Endodermal cell (in vitro differentiated cells): ENCODE measurements around the gene CDKL5. TPM values are rescaled to one million over a fixed set of nuclear protein-coding genes. Genes with fewer than 3 reads are reported as not detected.

ENCODE experiments used
- DNase-seq: peaks from one replicate; pipeline ENCODE4 v3.0.0-alpha.2; 2017
- H3K27ac ChIP-seq: 2 replicates; pipeline ENCODE4 v1.5.1; 2013; ENCODE audit warnings: mild to moderate bottlenecking, low read depth, low read length, moderate library complexity
- H3K27me3 ChIP-seq: 2 replicates; pipeline ENCODE4 v1.6.1; 2013; ENCODE audit warnings: mild to moderate bottlenecking, low read length, moderate library complexity; ENCODE audit not compliant: insufficient read depth, control insufficient read depth, poor library complexity, severe bottlenecking
- H3K36me3 ChIP-seq: 2 replicates; pipeline ENCODE4 v1.7.0; 2013; ENCODE audit warnings: mild to moderate bottlenecking, low read length, moderate library complexity; ENCODE audit not compliant: control insufficient read depth, insufficient read depth
- H3K4me1 ChIP-seq: one replicate; pipeline ENCODE4 v1.7.0; 2013; ENCODE audit warnings: low read length; ENCODE audit not compliant: control insufficient read depth, insufficient read depth
- H3K4me3 ChIP-seq: 2 replicates; pipeline ENCODE4 v1.5.1; 2013; ENCODE audit warnings: mild to moderate bottlenecking, low read length, moderate library complexity
- H3K9ac ChIP-seq: 2 replicates; pipeline ENCODE4 v1.6.1; 2013; ENCODE audit warnings: mild to moderate bottlenecking, low read length, moderate library complexity; ENCODE audit not compliant: poor library complexity, severe bottlenecking; ENCODE audit errors: extremely low read depth
- H3K9me3 ChIP-seq: 2 replicates; pipeline ENCODE4 v1.6.1; 2013; ENCODE audit warnings: mild to moderate bottlenecking, low read length, moderate library complexity; ENCODE audit not compliant: control insufficient read depth
- H3K27ac Mint-ChIP-seq: 2 replicates; pipeline ENCODE4 v1.8.0; 2020; ENCODE audit warnings: mixed read lengths
- H3K27me3 Mint-ChIP-seq: 2 replicates; pipeline ENCODE4 v1.8.0; 2021; ENCODE audit warnings: mild to moderate bottlenecking, mixed read lengths; ENCODE audit not compliant: insufficient read depth
- H3K36me3 Mint-ChIP-seq: 2 replicates; pipeline ENCODE4 v1.8.0; 2020; ENCODE audit warnings: low read depth, mixed read lengths
- H3K4me1 Mint-ChIP-seq: 2 replicates; pipeline ENCODE4 v1.8.0; 2020; ENCODE audit warnings: mixed read lengths
- H3K4me3 Mint-ChIP-seq: 2 replicates; pipeline ENCODE4 v1.8.0; 2020; ENCODE audit warnings: mild to moderate bottlenecking, moderate library complexity, mixed read lengths
- H3K9me3 Mint-ChIP-seq: 2 replicates; pipeline ENCODE4 v1.8.0; 2020; ENCODE audit warnings: mild to moderate bottlenecking, mixed read lengths
- CTCF ChIP-seq: fragments of 200-600 bp; sonication (generic); conservative IDR thresholded peaks from 2 replicates; pipeline ENCODE4 v1.5.0; 2021; ENCODE audit warnings: antibody characterized with exemption, mild to moderate bottlenecking
- WGBS, 2 experiments: methylation state at CpG; one replicate each; pipeline versions ENCODE4 v1.1.5 to v1.1.7; 2013; ENCODE audit warnings: missing lambda C conversion rate in 2 of 2, mixed read lengths in 1 of 2; ENCODE audit not compliant: insufficient coverage in 1 of 2, insufficient read length in 1 of 2; 5-methylcytosine and 5-hydroxymethylcytosine counted together
- total RNA-seq, 2 donors: library from RNA; stranded (reverse); fragmentation: NEBNext Ultra II Directional in 1 of 2; extraction: Animal tissue kit (Norgen Biotek cat#: 25700) in 1 of 2; gene quantifications; 2 replicates in 1 of 2; 3 replicates in 1 of 2; pipeline ENCODE4 v1.2.1, GENCODE V29; 2021

CDKL5 gene
- total RNA-seq, 2 donors from 2014 or later = 18.2 to 19.3 TPM

DNA sequence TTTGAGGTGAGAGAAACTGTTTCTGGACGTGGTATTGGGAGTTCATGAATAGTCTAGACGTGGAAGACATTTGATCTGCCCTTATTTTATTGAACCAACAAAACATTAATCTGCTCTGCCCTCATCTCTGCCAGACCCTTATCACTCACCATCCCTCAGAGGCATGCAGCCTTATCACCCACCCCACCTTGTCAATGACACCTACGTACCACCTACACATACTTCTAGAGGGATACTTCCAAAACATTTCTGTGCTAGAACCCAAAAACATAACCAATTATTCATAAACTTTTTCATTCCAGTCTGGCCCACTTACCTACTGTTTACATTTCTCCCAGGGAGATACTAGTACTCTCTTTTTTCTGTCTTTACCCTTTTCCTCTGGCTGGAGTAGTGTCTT is 141.3 kb downstream of the CDKL5 start:
- Mint-ChIP-seq H3K4me3 (no peak overlapping the region), H3K27me3 (no peaks in the 10 kb centered on the region), H3K4me1 (peaks cover 16% of the 10 kb centered on the region), H3K36me3 (no peaks in the 10 kb centered on the region), H3K27ac (no peak overlapping the region), H3K9me3 (peaks cover 30% of the 10 kb centered on the region)
- Histone ChIP-seq H3K9ac (no peak overlapping the region), H3K36me3 (no peaks in the 10 kb centered on the region), H3K4me1 (no peaks in the 10 kb centered on the region), H3K9me3 (no peaks in the 10 kb centered on the region), H3K27ac (no peak overlapping the region), H3K27me3 (no peaks in the 10 kb centered on the region), H3K4me3 (no peak overlapping the region)
- no peak for TF ChIP-seq CTCF
- WGBS, 2 experiments = 90% methylated on average over 3 of the region's 3 CpGs; no CpG with 5 or more reads in 1 of the 2 experiments
- DNase-seq = no peak

- H3K27me3 Mint-ChIP-seq = no peaks in the 10 kb centered on the region
- peaks cover 5% of the 10 kb centered on the region for H3K36me3 Mint-ChIP-seq
Measured at GRCh38 chrX:18573556-18573955, 148.1 kb downstream of the CDKL5 start.

DNA sequence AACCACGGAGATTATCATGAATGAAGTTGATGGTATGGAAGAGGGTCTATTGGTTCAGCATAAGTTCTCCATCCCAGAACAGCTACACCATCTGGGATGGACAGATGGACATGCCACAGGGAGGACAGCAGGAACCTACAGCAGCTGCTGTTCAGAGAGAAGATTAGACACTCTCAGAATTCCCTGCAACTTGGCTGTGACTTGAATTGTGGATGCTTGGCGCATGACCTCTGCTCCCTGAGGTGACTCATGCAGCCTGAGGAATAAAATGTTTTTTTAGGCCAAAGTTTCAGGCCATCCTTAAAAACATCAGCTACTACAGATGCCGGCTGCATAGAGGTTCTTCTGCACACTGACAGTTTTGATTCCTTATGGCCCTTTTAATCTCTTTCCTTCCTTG is 149.2 kb downstream of the CDKL5 start:
- Histone ChIP-seq H3K27me3 (no peaks in the 10 kb centered on the region), H3K4me3 (no peak overlapping the region), H3K4me1 (no peaks in the 10 kb centered on the region), H3K9me3 (no peaks in the 10 kb centered on the region), H3K36me3 (peaks cover 2% of the 10 kb centered on the region), H3K27ac (no peak overlapping the region), H3K9ac (no peak overlapping the region)
- DNase-seq = no peak
- WGBS, 2 experiments = 100% methylated on average over 2 of the region's 3 CpGs; no CpG with 5 or more reads in 1 of the 2 experiments
- Mint-ChIP-seq H3K4me1 (no peaks in the 10 kb centered on the region), H3K27ac (no peak overlapping the region), H3K27me3 (no peaks in the 10 kb centered on the region), H3K4me3 (no peak overlapping the region), H3K9me3 (peaks cover 30% of the 10 kb centered on the region), H3K36me3 (peaks cover 5% of the 10 kb centered on the region)
- TF ChIP-seq CTCF = no peak

More at GRCh38 chrX:18573556-18573955, 148.1 kb downstream of the CDKL5 start:
- DNase-seq = no peak
- Histone ChIP-seq H3K27me3 (no peaks in the 10 kb centered on the region), H3K9me3 (no peaks in the 10 kb centered on the region), H3K4me3 (no peak overlapping the region), H3K27ac (no peak overlapping the region), H3K36me3 (no peaks in the 10 kb centered on the region), H3K9ac (no peak overlapping the region), H3K4me1 (no peaks in the 10 kb centered on the region)
- no peak for TF ChIP-seq CTCF
- Mint-ChIP-seq H3K27ac (no peak overlapping the region), H3K4me1 (no peaks in the 10 kb centered on the region), H3K9me3 (peaks cover 33% of the 10 kb centered on the region), H3K4me3 (no peak overlapping the region)
- 88% methylated on average over 3 of the region's 3 CpGs; no CpG with 5 or more reads in 1 of the 2 experiments for WGBS, 2 experiments
